GM19035 (cell line): ENCODE data around the gene ASTN2.

Experiments
- ATAC-seq: cut with Tn5 transposase; IDR thresholded peaks from one replicate; pipeline ENCODE4 v1.9.1; 2021; ENCODE audit not compliant: unreplicated experiment

ASTN2 gene

DNA sequence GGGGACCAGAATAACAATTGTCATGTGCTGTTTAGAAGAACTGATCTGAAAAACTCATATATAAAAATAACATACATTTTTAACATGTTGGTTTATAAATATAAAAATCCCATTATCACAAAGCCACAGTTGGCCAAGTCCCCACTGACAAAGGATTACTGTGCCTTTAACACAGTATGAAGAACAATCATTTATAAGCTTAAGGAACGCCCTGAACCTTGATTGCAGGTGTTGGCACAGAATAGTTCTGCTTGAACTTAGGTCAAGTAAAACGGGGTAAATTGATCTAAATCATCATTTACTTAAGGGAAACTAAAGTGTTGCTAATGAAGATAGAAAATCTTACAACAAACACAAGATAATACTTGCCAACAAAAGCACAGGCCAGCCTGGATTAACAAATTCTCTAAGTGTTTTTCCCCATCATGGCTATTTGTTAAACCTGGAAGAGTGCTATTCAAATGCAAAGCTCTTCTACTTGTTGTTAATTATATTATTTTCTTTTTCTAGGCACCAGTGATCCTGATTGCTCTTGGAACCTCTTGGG, 46.1 kb downstream of the ASTN2 start:
- ATAC-seq, result no peak

DNA sequence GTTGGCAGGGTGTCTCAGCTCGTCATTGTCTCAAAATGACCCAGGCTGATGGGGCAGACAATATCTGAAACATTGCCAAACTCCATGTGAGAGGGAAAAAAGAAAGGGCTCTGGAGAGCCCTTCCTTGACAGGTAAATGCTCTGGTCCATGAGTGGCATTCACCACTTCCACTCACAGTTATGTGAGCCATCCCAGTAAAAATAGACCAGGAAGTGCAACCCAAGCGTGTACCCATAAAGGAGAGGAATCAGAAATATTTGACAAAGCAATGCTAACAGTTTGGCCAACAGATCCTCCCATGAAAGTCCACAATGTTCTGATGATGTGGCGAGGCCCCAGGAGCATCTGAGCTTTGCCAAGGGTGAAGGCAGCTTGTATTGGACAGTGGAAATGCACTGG, 49.4 kb downstream of the ASTN2 start:
- ATAC-seq, result no peak

DNA sequence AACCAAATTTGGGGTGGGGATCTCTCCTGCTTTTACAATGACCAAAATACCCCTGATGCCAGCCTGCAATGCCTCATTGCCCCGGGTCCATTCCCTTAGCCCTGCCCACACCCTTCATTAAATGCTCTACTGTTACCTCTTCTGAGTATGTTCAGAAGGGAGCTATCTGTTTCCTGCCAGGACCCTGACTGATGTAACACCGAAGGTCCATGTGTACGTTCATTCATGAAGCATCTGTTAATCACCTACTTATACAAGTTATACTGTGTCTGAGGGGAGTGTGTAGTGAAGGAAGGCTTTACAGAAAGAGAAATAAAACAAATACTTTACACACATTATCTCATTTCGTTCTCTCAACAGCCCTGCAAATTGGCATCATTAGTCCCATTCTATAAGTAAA, 51.9 kb downstream of the ASTN2 start:
- no peak for ATAC-seq

DNA sequence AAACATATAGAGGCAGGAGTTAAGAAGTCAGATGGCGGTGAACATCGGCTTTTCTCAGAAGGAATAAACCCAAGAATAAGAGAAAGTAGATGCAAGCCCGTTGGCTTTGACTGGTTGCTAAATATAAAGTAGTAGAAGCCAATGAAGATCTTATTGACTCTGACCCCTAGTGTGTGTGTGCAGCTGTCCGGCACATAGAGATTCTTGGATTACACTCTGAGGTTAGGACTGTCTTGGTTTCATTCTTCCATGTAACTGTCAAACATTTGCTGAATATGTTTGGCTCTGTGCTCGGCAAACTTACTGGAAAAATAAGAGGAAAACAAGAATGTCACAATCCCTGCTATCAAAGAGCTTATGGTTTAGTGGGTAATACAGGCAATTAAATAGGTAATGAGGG, 54.9 kb downstream of the ASTN2 start:
- no peak for ATAC-seq

DNA sequence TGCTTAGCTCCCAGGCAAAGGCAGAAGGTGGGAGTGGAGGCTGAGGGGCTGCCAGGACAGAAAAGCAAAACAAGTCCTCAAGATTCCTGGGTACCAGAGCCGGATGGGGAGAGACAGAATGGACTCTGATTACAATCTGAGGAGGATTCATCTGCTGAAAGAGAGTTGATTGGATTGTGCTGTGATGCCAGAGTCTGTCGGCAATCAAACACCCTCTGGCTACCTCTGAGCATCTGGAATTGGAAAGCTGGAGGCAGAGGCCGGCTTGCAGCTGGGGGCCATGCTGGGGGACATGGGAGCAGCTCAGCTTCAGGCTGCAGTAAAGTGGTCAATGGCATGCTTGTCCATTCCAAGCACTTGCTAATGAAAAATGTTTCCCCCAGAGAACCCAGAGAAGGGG, 59.3 kb downstream of the ASTN2 start:
- no peak for ATAC-seq

GRCh38 chr9:117354997-117355396, 59.9 kb downstream of the ASTN2 start:
- no peak for ATAC-seq

DNA sequence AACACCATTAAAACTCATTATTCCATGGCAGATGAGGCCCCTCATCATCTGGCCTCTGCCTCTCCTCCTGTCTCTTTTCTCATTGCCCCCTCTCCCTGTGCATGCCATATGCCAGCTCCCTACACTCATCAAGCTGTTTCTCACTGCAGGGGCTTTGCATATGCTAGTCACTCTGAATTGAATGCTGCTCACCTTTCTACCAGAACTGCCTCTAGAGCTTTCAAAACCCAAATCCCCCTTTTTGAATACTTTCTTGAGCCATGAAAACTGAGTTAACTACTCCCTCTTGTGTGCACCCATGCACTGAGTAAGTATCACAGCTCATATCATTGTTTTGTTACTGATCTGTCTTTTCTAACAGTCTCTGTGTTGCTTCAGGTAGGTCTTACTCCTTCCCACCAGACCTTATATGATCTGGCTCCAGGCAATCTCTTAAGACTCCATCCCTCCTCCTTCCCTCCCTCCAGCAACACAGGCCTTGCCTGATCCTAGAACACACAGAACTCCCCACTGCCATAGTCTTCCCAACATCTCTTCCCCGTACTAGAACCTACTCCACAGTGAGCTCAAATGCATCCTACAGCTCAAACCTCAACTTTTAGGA, 60.5 kb downstream of the ASTN2 start:
- no peak for ATAC-seq

DNA sequence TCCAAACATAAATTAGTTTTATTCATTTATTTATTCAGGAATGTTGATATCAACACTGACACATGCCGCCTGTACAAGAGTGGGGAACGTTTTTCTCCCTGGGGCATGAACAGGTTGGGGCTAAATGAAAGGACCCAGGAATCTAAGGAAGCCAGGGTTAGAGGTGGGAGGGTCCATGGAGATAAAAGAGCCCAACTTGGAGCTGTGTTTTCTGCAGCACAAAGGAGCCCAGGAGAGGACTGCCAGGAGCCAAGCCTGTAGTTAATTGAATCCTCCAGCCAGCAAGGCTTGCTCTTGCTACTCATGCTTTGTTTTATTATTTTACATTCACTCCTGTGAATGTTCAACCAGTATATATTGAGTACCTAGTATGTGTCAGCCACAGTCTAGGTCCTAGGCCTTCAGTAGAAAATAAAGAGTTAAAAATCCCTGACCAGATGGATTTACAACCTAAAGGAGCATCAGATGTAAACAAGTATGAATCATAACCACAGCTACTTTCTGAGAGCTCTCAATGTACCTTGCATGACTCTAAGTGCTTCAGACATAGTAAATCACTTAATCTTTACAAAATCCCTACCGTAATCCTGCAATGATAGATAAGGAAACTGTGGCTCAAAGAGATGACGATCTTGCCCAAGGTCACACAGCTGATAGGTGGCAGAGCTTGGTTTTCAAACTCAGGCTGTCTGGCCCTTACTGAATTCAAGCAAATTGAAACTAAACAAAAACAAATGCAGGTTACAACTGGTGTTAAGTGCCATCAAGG, 69.8 kb downstream of the ASTN2 start:
- ATAC-seq, result no peak

DNA sequence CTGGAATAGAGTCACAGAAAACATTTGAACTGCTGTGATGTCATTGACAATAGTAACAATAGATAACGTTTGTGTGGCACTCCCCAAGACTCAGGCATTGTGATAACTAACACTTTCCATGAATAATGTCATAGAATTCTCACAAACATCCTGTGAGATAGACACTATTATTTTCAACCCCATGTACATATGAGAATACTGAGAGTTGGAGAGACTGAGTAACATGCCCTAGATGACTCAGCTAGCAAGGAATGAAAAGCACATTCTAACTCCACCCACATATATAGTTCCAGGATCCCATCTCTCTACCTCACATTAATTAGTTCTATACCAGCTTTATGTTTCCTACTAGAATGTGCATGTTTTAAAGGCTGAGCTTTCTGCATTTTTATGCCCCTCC, 71.4 kb downstream of the ASTN2 start:
- no peak for ATAC-seq

DNA sequence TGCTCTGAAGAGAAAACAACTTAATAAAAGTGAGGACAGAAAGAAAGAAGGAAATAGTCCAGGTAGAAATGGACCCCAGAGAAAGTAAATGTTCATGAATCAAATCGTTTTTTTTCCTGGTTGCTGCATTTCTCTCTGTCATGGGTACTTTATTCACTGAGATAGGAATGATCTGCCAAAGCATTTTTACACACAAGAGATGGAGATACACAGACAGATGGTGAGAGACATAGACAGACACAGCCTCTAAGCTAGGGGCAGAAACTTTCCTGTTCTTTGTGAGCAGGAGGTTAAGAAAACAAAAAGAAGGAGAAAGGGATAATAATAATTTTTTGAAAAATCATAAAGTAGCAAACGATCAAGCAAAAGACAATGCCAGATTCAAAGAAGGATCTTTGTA, 73.7 kb downstream of the ASTN2 start:
- no peak for ATAC-seq

GRCh38 chr9:117340422-117340821, 74.4 kb downstream of the ASTN2 start:
- no peak for ATAC-seq

DNA sequence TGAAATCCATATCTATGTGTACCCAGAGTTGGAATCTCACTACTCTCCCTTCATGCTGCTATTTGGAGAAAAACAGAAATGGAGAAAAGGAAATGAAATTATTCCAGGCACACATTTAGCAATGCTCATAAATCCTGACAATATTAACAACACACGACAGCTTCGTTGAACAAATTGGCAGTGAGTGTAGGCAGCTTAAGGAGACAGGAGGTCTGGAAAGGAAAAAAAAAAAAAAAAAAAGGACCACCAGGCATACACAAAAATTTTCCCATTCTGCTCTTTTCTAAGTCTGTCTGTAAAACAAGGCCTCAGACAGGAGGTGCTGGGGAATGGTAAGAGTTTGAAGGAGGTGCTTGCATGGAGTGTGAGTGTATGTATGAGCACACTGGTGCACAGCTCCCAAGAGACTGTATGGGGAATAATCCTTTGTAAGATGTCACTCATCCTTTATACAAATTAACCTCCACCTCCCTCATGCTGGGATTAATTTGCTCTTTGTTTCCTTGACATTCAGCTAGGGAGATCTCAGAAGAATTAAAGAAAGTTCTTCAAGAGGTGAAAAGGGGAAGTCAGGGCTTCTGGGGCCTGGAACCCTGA, 78.9 kb downstream of the ASTN2 start:
- no peak for ATAC-seq

- no peak for ATAC-seq
These were observed 80.8 kb downstream of the ASTN2 start for GRCh38 chr9:117334101-117334500.

GRCh38 chr9:117325831-117326230, 89.0 kb downstream of the ASTN2 start:
- ATAC-seq, result no peak

DNA sequence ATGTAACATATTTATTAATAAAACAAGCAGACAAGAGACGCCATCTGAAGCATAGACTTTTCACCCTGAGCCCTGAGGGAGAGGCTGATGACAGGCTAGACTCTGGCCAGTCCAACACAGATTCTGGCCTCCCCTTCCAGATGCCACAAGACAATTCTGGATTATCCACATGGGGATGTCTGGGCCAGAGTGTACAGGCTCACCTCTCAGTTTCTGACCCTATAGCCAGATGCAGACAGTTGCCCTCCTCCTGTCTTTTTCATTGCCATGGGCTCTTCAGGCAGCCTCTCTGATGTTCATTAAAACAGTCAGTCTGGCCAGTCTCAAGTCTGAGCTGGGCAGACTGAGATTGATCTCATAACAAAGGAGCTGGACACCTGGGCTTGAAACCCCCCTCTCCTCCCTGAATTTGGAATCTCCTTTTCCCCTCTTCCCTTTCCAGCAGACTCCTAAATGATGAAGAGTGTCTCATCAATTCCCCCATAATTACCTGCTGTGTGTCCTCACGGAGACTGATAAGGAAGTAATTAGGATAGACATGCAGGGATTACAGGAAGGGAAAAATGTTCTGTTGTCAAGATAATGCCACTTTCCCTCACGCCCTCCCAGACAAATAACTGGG, 89.6 kb downstream of the ASTN2 start:
- ATAC-seq, result no peak

GRCh38 chr9:117323390-117323789, 91.5 kb downstream of the ASTN2 start:
- no peak for ATAC-seq

- no peak for ATAC-seq
These were observed 97.7 kb downstream of the ASTN2 start for GRCh38 chr9:117317192-117317591.

- no peak for ATAC-seq
These were observed 99.6 kb downstream of the ASTN2 start for GRCh38 chr9:117315236-117315635.

- ATAC-seq, result no peak
These were observed 100.9 kb downstream of the ASTN2 start for GRCh38 chr9:117313989-117314388.

GRCh38 chr9:117307701-117308100, 107.2 kb downstream of the ASTN2 start:
- ATAC-seq, result no peak

GRCh38 chr9:117306032-117306431, 108.8 kb downstream of the ASTN2 start:
- no peak for ATAC-seq

GRCh38 chr9:117305454-117305853, 109.4 kb downstream of the ASTN2 start:
- ATAC-seq, result no peak
